ENCODE data around the gene RPL13. TPM values are rescaled to one million over a fixed set of nuclear protein-coding genes. Genes with fewer than 3 reads are reported as not detected.

RPL13 gene
- total RNA-seq, 3 donors from 2014 or later (not counting 1 experiment from before 2014, with no cell fraction given), result 1,286 to 1,549 (median 1,294) TPM

DNA sequence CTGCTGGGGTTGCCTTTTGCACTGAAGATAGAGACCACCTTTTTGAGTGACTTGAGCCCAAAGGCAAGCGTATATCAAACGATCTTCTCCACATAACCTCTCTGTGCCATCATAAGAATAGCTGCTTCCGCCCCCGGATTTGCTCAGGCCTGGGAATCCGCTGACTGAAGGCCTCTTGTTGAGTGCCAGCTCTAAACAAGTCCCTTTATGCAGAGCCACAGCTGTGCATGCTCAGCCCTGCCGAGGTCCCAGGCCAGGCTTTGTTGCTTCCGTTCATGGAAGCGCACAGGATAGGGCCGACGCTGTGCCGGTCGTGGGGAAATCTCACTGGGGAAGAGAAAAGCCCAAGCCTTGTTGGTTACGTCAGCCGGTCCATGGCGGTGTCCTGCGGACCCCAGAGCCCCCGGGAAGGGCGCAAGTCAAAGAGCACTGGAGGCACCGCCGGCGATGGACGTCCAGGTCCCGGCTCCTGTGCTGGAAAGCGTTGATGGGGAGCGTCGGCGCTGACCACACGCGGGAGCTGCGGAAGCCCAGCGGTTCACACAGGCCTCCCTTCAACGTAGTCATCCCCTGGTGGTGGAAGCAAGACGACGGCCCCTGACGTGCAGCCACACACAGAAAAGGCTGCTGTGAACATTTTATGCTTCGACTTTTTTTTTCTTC lies 23.5 kb upstream of the RPL13 start:
- H3K27ac Mint-ChIP-seq, result no peak overlapping the region
- no peaks in the 10 kb centered on the region for H3K9me3 Mint-ChIP-seq
- Histone ChIP-seq H3K9me3 (ENCODE audit: control insufficient read depth, insufficient read depth, low read length) (no peaks in the 10 kb centered on the region), H3K36me3 (ENCODE audit: control insufficient read depth, insufficient read depth, low read length) (peaks cover 47% of the 10 kb centered on the region), H3K27me3 (ENCODE audit: control insufficient read depth, insufficient read depth, low read length) (no peaks in the 10 kb centered on the region), H3K27ac (ENCODE audit: low read length) (no peak overlapping the region), H3K4me3 (ENCODE audit: low read length) (no peak overlapping the region), H3K4me1 (ENCODE audit: control insufficient read depth, insufficient read depth, low read length) (peaks cover 21% of the 10 kb centered on the region)
- H3K4me1 Mint-ChIP-seq, result peaks cover 13 to 14% of the 10 kb centered on the region in 2 donors
- no peak for ATAC-seq
- H3K36me3 Mint-ChIP-seq, result no peaks in the 10 kb centered on the region
- TF ChIP-seq, protein P1, sequence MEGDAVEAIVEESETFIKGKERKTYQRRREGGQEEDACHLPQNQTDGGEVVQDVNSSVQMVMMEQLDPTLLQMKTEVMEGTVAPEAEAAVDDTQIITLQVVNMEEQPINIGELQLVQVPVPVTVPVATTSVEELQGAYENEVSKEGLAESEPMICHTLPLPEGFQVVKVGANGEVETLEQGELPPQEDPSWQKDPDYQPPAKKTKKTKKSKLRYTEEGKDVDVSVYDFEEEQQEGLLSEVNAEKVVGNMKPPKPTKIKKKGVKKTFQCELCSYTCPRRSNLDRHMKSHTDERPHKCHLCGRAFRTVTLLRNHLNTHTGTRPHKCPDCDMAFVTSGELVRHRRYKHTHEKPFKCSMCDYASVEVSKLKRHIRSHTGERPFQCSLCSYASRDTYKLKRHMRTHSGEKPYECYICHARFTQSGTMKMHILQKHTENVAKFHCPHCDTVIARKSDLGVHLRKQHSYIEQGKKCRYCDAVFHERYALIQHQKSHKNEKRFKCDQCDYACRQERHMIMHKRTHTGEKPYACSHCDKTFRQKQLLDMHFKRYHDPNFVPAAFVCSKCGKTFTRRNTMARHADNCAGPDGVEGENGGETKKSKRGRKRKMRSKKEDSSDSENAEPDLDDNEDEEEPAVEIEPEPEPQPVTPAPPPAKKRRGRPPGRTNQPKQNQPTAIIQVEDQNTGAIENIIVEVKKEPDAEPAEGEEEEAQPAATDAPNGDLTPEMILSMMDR (IDR thresholded peaks at IDR 0.05), result no peak
- intact Hi-C loops (cut with micrococcal nuclease), result no loop called here
- no peak for DNase-seq
- WGBS (ENCODE audit: insufficient coverage), result 96% methylated on average over 36 of the region's 36 CpGs
- H3K4me3 Mint-ChIP-seq, result no peak overlapping the region
- no peaks in the 10 kb centered on the region for H3K27me3 Mint-ChIP-seq (ENCODE audit: low read depth in 2 of 2)

DNA sequence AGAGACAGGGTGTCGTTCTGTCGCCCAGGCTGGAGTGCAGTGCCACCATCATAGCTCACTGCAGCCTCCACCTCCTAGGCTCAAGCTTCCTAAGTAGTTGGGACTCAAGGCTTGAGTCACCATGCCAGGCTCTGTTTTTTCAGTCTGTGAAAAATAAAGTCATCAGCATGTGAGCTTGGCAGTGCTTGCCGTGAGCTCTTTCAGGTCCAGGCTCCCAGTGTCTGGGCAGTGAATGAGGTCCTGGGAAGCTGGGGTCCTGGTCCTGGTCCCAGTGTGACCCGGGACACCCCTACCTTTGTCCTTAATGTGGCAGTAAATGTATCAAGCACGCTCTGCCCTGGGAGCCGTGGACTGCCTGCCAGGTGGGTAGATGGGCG lies 22.9 kb upstream of the RPL13 start:
- TF ChIP-seq, protein P1 (IDR thresholded peaks at IDR 0.05), result no peak
- peaks cover 41% of the 10 kb centered on the region for H3K36me3 ChIP-seq (ENCODE audit: control insufficient read depth, insufficient read depth, low read length)
- 95% methylated on average over 7 of the region's 7 CpGs for WGBS (ENCODE audit: insufficient coverage)
- no peak overlapping the region for H3K4me3 ChIP-seq (ENCODE audit: low read length)
- no peak overlapping the region for H3K27ac Mint-ChIP-seq
- no peaks in the 10 kb centered on the region for H3K9me3 ChIP-seq (ENCODE audit: control insufficient read depth, insufficient read depth, low read length)
- H3K27ac ChIP-seq (ENCODE audit: low read length), result no peak overlapping the region
- no peaks in the 10 kb centered on the region for H3K27me3 Mint-ChIP-seq (ENCODE audit: low read depth in 2 of 2)
- DNase-seq (no peak), ATAC-seq (no peak)
- peaks cover 13 to 14% of the 10 kb centered on the region in 2 donors for H3K4me1 Mint-ChIP-seq
- H3K4me3 Mint-ChIP-seq, result no peak overlapping the region
- intact Hi-C loops (cut with micrococcal nuclease), result no loop called here
- H3K9me3 Mint-ChIP-seq, result no peaks in the 10 kb centered on the region
- peaks cover 21% of the 10 kb centered on the region for H3K4me1 ChIP-seq (ENCODE audit: control insufficient read depth, insufficient read depth, low read length)
- H3K36me3 Mint-ChIP-seq, result no peaks in the 10 kb centered on the region
- H3K27me3 ChIP-seq (ENCODE audit: control insufficient read depth, insufficient read depth, low read length), result no peaks in the 10 kb centered on the region

DNA sequence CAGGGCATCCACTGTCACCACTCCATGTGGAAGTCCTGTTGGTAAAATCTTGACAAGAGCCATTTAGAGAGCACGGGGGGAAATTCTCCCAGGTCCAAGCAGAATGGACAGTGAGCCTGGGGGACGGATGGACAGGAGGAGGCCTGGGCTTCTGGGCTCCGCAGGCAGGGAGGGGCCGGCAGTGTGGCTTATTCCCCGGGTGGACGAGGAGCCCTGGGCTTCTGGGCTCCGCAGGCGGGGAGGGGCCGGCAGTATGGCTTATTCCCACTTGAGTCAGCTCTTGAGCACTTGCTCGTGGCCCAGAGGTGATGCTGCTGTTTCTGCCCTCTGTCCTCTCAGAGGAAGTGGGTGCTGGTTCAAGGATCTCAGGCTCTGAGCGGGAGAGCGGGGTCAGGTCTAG lies 22.2 kb upstream of the RPL13 start:
- Mint-ChIP-seq H3K4me3 (no peak overlapping the region), H3K4me1 (peaks cover 13 to 14% of the 10 kb centered on the region in 2 donors), H3K27me3 (ENCODE audit: low read depth in 2 of 2) (no peaks in the 10 kb centered on the region), H3K36me3 (no peaks in the 10 kb centered on the region), H3K27ac (no peak overlapping the region), H3K9me3 (no peaks in the 10 kb centered on the region)
- intact Hi-C loops (cut with micrococcal nuclease), result no loop called here
- Histone ChIP-seq H3K4me3 (ENCODE audit: low read length) (no peak overlapping the region), H3K27ac (ENCODE audit: low read length) (no peak overlapping the region), H3K36me3 (ENCODE audit: control insufficient read depth, insufficient read depth, low read length) (peaks cover 37% of the 10 kb centered on the region), H3K27me3 (ENCODE audit: control insufficient read depth, insufficient read depth, low read length) (no peaks in the 10 kb centered on the region), H3K4me1 (ENCODE audit: control insufficient read depth, insufficient read depth, low read length) (peaks cover 21% of the 10 kb centered on the region), H3K9me3 (ENCODE audit: control insufficient read depth, insufficient read depth, low read length) (no peaks in the 10 kb centered on the region)
- WGBS (ENCODE audit: insufficient coverage), result 96% methylated on average over 12 of the region's 12 CpGs
- no peak for ATAC-seq
- TF ChIP-seq, protein P1 (IDR thresholded peaks at IDR 0.05), result no peak
- DNase-seq, result no peak

DNA sequence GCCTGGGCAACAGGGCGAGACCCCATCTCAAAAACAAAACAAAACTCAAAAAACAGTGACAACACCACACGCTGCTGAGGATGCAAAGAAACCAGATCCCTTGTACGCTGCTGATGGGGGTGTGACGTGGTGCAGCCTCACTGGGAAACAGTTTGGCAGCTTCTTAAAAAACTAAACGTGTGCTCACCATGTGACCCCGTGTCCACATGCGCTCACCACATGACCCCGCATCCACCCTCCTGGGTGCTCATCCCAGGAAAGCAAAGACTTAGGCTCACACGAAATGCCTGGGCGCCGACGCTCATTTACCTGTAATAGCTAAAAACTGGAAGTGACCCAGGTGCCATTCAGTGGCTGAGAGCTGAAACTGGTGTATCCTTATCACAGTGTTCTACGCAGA lies 19.9 kb upstream of the RPL13 start:
- no peak for ATAC-seq
- no peaks in the 10 kb centered on the region for H3K9me3 Mint-ChIP-seq
- H3K4me1 Mint-ChIP-seq, result no peaks in the 10 kb centered on the region
- no peak overlapping the region for H3K4me3 Mint-ChIP-seq
- no peaks in the 10 kb centered on the region for H3K27me3 ChIP-seq (ENCODE audit: control insufficient read depth, insufficient read depth, low read length)
- no peak for DNase-seq
- no peaks in the 10 kb centered on the region for H3K36me3 Mint-ChIP-seq
- H3K4me1 ChIP-seq (ENCODE audit: control insufficient read depth, insufficient read depth, low read length), result peaks cover under 1% of the 10 kb centered on the region
- intact Hi-C loops (cut with micrococcal nuclease), result no loop called here
- peaks cover 31% of the 10 kb centered on the region for H3K36me3 ChIP-seq (ENCODE audit: control insufficient read depth, insufficient read depth, low read length)
- no peaks in the 10 kb centered on the region for H3K9me3 ChIP-seq (ENCODE audit: control insufficient read depth, insufficient read depth, low read length)
- no peak overlapping the region for H3K27ac ChIP-seq (ENCODE audit: low read length)
- WGBS (ENCODE audit: insufficient coverage), result 97% methylated on average over 13 of the region's 13 CpGs
- TF ChIP-seq, protein P1 (IDR thresholded peaks at IDR 0.05), result no peak
- H3K4me3 ChIP-seq (ENCODE audit: low read length), result no peak overlapping the region
- H3K27me3 Mint-ChIP-seq (ENCODE audit: low read depth in 2 of 2), result no peaks in the 10 kb centered on the region
- H3K27ac Mint-ChIP-seq, result no peak overlapping the region

Data from natural killer cell (primary cell).